ENCODE data around the gene ATP5IF1.

ATP5IF1 gene

DNA sequence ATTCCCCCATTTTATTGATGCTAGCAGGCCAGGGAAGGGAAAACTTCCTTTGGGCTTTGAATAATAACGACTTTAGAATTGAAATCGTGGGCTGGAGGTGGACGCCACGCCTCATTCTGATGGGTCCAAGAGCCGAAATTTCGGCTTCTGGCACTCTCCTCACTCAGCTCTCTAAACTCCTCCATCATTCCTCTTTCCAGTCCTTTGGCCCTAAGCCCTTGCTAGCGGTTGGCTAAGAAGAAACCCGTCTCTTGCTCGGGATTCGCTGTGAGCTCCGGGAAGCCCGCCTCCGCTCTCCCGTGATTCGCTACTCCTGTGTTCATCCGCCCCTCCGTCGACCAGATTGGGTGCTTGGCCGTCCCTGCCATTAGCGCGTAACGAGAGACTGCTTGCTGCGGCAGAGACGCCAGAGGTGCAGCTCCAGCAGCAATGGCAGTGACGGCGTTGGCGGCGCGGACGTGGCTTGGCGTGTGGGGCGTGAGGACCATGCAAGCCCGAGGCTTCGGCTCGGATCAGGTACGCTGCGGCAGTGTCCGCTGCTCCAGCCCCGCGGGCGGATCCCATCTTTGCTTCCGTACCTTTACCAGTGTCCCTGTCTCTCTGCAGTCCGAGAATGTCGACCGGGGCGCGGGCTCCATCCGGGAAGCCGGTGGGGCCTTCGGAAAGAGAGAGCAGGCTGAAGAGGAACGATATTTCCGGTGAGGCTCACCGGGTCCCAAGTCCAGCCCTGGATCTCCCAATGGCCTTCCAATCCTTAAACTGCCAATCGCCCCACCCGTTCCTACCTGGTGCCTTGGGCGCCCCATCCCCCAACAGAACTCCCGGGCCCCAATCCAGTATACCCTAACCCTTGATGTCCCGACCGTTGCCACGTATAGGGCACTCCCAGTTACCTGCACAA, at the start of gene ATP5IF1:
Gene ATP5IF1 (plus strand): TSS at position 370 of the 901 bp plus-strand sequence. CDS start 60 bp downstream, at position 430.
- DNase-seq (ENCODE audit: low spot score) = peak; percentile 96

GRCh38 chr1:28190337-28190979, 45.5 kb upstream of the ATP5IF1 start:
- DNase-seq (ENCODE audit: low spot score) = no peak

DNA sequence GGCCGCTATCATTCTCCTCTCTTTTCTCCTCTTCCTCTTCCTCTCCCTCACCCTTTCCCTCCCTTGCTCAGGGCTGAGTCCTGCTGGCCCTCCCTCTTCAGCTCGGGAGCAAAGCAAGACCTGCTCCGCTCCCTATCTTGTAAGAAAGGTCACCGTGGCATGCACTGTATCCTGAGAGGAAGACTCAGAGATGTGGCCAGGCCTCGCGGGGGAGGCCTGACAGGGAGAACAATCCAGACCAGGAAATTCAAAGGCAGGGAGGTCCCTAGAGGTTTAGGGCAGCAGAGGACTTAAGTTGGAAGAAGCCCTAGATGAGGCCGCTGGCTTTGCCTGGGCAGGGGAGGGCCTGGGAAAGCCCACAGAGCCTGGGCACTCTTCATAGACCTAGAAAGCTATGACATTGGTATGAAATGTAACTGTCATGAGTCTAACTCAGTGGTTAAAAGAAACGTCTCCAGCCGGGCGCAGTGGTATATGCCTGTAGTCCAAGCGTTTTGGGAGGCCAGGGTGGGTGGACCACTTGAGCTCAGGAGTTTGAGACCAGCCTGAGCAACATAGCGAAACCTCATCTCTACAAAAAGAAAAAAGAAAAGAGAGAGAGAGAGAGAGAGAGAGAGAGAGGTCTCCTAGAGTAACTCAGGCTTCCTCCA, 44.8 kb upstream of the ATP5IF1 start:
- no peak for DNase-seq (ENCODE audit: low spot score)

GRCh38 chr1:28193701-28194161, 42.2 kb upstream of the ATP5IF1 start:
- no peak for DNase-seq (ENCODE audit: low spot score)

- no peak for DNase-seq (ENCODE audit: low spot score)
Observed at GRCh38 chr1:28194326-28195035, 41.4 kb upstream of the ATP5IF1 start.

- no peak for DNase-seq (ENCODE audit: low spot score)
Observed at GRCh38 chr1:28195780-28196179, 40.1 kb upstream of the ATP5IF1 start.

GRCh38 chr1:28196330-28196729, 39.6 kb upstream of the ATP5IF1 start:
- DNase-seq (ENCODE audit: low spot score) = no peak

GRCh38 chr1:28197682-28198415, 38.1 kb upstream of the ATP5IF1 start:
- no peak for DNase-seq (ENCODE audit: low spot score)

DNA sequence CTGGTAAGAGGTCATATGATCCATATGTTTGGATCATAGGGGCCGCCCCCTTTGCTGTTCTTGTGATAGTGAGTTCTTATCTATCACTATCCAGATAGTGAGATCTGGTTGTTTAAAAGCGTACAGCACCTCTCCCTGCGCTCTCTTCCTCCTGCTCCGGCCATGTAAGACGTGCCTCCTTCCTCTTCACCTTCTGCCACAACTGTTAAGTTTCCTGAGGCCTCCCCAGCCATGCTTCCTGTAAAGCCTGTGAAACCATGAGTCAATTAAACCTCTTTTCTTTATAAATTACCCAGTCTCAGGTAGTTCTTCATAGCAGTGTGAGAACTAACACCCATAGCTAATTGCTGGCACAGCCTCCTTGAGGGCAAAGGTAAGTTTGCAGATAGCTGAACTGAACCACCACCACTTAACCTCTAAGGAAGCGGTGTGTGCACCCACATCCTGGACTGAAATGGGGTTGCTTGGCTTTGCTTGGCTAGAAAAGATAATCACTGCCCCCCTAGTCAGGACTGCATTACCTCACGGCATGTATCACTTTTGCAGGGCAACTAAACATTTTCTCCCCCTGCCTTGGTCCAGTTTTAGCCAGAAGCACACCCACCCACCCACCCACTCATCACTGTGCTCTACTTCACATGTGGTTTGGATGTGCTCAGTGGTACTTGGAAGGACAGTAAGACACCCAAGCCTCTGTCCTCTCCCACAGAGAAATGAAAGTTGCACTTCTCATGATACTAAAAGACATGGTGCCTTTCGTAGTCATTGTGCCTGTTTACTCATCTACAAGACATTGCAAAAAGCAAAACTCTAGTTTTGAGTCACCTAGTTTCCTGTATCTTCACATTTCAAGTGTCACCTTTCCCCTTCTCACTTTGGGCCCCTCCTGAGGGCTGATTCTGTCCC, 36.3 kb upstream of the ATP5IF1 start:
- no peak for DNase-seq (ENCODE audit: low spot score)

DNA sequence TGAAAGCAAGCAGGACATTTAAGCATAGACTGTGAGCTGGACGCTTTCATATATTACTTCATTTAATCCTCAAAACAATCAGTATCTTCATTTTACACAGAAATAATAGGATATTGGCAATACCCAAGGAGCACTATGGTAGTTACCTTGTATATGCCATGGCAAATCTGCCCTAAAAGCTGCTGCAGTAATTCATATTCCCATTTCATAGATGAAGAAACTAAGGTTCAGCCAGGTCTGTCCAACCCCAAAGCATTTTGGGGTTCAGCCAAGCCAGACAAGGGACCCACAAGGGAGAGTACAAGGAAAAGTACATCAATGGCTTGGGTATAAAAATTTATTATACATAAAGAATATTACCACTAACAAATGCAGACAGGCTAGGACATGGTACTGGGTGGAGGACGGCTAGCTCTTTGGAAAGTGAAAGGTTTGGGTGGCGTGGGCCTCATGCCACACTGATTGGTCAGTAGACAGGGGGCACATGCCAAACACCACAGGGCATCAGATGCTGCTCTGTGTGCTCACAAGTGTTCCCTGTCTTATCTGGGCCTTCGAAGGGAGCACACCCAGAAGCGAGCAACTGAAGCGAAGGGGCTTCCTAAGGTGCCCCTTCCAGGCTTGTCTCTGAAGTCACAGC, 35.6 kb upstream of the ATP5IF1 start:
- no peak for DNase-seq (ENCODE audit: low spot score)

DNA sequence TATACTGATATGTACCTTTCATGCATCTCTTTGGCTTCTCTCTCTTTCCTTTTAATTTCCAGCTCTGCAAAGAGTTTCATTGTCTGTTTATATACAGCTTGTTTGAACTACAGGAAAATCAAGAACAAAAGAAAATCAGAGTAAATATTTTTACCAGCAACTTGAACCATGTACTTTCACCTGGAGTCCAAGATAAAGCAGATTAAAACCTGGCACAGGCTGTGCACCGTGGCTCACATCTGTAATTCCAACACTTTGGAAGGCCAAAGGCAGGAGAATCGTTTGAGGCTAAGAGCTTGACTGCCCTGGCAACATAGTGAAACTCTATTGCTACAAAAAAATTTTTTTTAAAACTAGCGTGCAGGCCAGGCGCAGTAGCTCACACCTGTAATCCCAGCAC, 30.7 kb upstream of the ATP5IF1 start:
- no peak for DNase-seq (ENCODE audit: low spot score)

GRCh38 chr1:28208818-28209441, 27.0 kb upstream of the ATP5IF1 start:
- no peak for DNase-seq (ENCODE audit: low spot score)

- DNase-seq (ENCODE audit: low spot score) = no peak
Observed at GRCh38 chr1:28209700-28210099, 26.2 kb upstream of the ATP5IF1 start.

DNA sequence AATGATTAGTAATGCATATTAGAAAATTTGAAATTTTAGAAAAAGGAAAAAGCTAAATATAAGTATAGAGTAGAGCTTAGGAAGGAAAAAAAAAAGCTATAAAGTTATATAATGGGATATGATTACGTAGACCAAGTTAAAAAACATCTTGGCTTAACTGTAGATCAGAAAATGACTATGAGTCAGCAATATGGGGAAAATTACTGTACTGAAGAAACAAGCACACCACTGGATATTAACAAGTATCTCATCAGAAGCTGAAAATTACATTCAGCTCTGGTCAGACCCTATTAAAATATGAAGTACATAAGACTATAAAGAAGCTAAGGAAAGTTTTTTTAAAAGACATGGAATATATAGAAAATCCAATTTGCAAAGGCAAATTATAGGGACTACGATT, 22.6 kb upstream of the ATP5IF1 start:
- DNase-seq (ENCODE audit: low spot score) = no peak

GRCh38 chr1:28229089-28229488, 6.8 kb upstream of the ATP5IF1 start:
- DNase-seq (ENCODE audit: low spot score) = no peak

- DNase-seq (ENCODE audit: low spot score) = no peak
Observed at GRCh38 chr1:28229996-28230395, 5.9 kb upstream of the ATP5IF1 start.

- DNase-seq (ENCODE audit: low spot score) = peak; percentile 94
Observed at GRCh38 chr1:28232558-28233263, 3.2 kb upstream of the ATP5IF1 start, which contains the start of gene DNAJC8. Gene DNAJC8, minus strand, starts transcription at chr1:28233029. Its CDS starts 31 bp downstream, at chr1:28232998.

DNA sequence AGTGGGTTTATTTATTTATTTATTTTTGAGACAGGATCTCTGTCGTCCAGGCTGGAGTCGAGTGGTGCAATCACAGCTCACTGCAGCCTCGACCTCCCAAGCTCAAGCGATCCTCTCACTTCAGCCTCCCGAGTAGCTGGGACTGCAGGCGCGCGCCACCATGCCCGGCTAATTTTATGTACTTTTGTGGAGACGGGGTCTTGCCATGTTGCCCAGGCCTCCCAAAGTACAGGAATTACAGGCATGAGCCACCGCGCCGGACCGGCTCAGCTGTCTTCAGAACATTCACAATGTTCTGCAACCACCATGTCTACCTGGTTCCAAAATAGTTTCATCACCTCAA, 2.7 kb upstream of the ATP5IF1 start:
- no peak for DNase-seq (ENCODE audit: low spot score)

Measured in ecto neural progenitor cell (in vitro differentiated cells).